ENCODE results near the gene CEP135.

GRCh38 chr4:56048383-56048701 is 99.6 kb downstream of the CEP135 start:
- TF ChIP-seq, protein P1, sequence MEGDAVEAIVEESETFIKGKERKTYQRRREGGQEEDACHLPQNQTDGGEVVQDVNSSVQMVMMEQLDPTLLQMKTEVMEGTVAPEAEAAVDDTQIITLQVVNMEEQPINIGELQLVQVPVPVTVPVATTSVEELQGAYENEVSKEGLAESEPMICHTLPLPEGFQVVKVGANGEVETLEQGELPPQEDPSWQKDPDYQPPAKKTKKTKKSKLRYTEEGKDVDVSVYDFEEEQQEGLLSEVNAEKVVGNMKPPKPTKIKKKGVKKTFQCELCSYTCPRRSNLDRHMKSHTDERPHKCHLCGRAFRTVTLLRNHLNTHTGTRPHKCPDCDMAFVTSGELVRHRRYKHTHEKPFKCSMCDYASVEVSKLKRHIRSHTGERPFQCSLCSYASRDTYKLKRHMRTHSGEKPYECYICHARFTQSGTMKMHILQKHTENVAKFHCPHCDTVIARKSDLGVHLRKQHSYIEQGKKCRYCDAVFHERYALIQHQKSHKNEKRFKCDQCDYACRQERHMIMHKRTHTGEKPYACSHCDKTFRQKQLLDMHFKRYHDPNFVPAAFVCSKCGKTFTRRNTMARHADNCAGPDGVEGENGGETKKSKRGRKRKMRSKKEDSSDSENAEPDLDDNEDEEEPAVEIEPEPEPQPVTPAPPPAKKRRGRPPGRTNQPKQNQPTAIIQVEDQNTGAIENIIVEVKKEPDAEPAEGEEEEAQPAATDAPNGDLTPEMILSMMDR (IDR thresholded peaks at IDR 0.05): no peak
- no peak for TF ChIP-seq POLR2A (IDR thresholded peaks at IDR 0.05)
